Kidney (tissue), 14 donors: ENCODE data around the gene NEK1. TPM values are rescaled to one million over a fixed set of nuclear protein-coding genes. Genes with fewer than 3 reads are reported as not detected.
A peak's percentile ranks its signal among the peaks of the same experiment; 100 is the strongest.

Experiments
- DNase-seq, 5 donors: peaks; one replicate each; pipeline ENCODE4 v3.0.0-alpha.2; 2013 to 2020
- FAIRE-seq: peaks from 2 replicates; lab custom pipeline; 2012; peaks lifted over from hg19 to GRCh38; lab: Jason Lieb, UNC
- H3K27ac ChIP-seq, 2 donors: one replicate each; pipeline ENCODE4 v1.7.0; 2013; ENCODE audit warnings: low read depth in 2 of 2, low read length in 2 of 2, inconsistent platforms in 1 of 2
- H3K27me3 ChIP-seq: one replicate; pipeline ENCODE4 v1.7.1; 2013; ENCODE audit warnings: low read length, inconsistent platforms; ENCODE audit not compliant: control insufficient read depth, insufficient read depth
- H3K36me3 ChIP-seq, 3 donors: one replicate each; pipeline versions ENCODE4 v1.7.0 to v1.7.1; 2013; ENCODE audit warnings: low read length in 3 of 3, control low read depth in 1 of 3, inconsistent platforms in 1 of 3; ENCODE audit not compliant: insufficient read depth in 3 of 3, control insufficient read depth in 2 of 3
- H3K4me1 ChIP-seq, 3 donors: one replicate each; pipeline versions ENCODE4 v1.7.0 to v1.7.1; 2013; ENCODE audit warnings: low read length in 3 of 3, inconsistent platforms in 1 of 3, low read depth in 1 of 3; ENCODE audit not compliant: control insufficient read depth in 2 of 3, insufficient read depth in 2 of 3
- H3K4me3 ChIP-seq, 3 donors: one replicate each; pipeline versions ENCODE4 v1.7.0 to v1.8.1; 2013; ENCODE audit warnings: low read length in 3 of 3, control low read depth in 1 of 3, inconsistent platforms in 1 of 3
- H3K9ac ChIP-seq, 3 donors: one replicate each; pipeline versions ENCODE4 v1.7.0 to v1.7.1; 2013; ENCODE audit warnings: low read length in 3 of 3, control low read depth in 1 of 3, inconsistent platforms in 1 of 3
- H3K9me3 ChIP-seq, 3 donors: one replicate each; pipeline versions ENCODE4 v1.7.0 to v1.7.1; 2013; ENCODE audit warnings: low read length in 3 of 3, control low read depth in 1 of 3, inconsistent platforms in 1 of 3; ENCODE audit not compliant: control insufficient read depth in 2 of 3, insufficient read depth in 1 of 3
- CTCF ChIP-seq: IDR thresholded peaks from 3 replicates; pipeline ENCODE4 v1.5.1; 2012; ENCODE audit warnings: mild to moderate bottlenecking, moderate library complexity, borderline replicate concordance; ENCODE audit not compliant: insufficient read depth; ENCODE audit errors: extremely low read depth
- intact Hi-C: fragments of 100-400 bp; cut with DNase I; formaldehyde crosslinking; loops from one replicate; pipeline ENCODE4 v1.11.1; 2022
- polyA plus RNA-seq: library from polyadenylated mRNA; stranded (reverse); fragments of 350-450 nt; fragmentation: Illumina TruSeq; extraction: RNeasy Lipid Tissue Mini Kit (QIAGEN cat#74804); gene quantifications from one replicate; pipeline ENCODE4 v1.2.3, GENCODE V29; 2014; ENCODE audit warnings: low read depth, low replicate concordance; ENCODE audit not compliant: insufficient read depth
- total RNA-seq: library from RNA; stranded (reverse); fragmentation: NEBNext Ultra II Directional; extraction: Animal tissue kit (Norgen Biotek cat#: 25700); gene quantifications from one replicate; pipeline ENCODE4 v1.2.1, GENCODE V29; 2021
- donor health status: control.
- donor health status: control.
- donor health status: control.
- donor health status: control.
- donor health status: control.
- donor health status: DM: yes; HTN: yes; CAD: no.
- donor health status: Normal renal cell carcinoma (clear cell type).

The NEK1 gene
- total and polyA plus RNA-seq, 2 donors from 2014 or later: 5.6 to 15.3 TPM

DNA sequence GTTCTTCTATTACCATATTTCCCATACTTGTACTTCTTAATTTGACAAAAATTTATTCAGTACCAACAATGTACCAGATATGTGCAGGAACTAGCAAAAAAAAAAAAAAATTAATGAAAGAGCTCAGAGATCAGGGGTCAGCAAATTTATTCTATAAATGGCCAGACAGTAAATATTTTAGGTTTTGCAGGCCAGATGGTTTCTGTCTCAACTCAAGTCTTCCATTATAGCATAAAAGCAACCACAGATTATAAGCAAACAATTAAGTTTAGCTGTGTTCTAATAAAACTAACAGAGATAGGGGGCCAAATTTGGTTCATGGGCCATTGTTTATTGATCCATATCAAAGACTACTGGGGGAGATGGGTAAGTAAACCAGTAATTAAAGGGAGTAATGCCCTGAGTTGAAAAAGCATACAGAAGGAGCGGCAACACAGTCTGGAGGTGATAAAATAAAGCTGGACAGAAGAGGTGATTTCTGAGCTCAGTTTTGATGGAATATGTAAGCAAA is 19.3 kb downstream of the NEK1 start:
- Histone ChIP-seq H3K9ac (no peak overlapping the region), H3K4me3 (no peak overlapping the region), H3K27me3 (no peaks in the 10 kb centered on the region), H3K9me3 (no peaks in the 10 kb centered on the region), H3K27ac (no peak overlapping the region), H3K36me3 (peaks cover 0 to 3% (median 0%) of the 10 kb centered on the region in 3 donors), H3K4me1 (no peaks in the 10 kb centered on the region)
- TF ChIP-seq CTCF: no peak
- DNase-seq (peak in 2 of 5 donors; percentile 38 to 63), FAIRE-seq (no peak)
- intact Hi-C loops: no loop called here

- Histone ChIP-seq H3K9me3 (no peaks in the 10 kb centered on the region), H3K36me3 (peaks cover 0 to 5% (median 2%) of the 10 kb centered on the region in 3 donors), H3K4me1 (no peaks in the 10 kb centered on the region), H3K4me3 (no peak overlapping the region), H3K9ac (no peak overlapping the region), H3K27ac (no peak overlapping the region), H3K27me3 (no peaks in the 10 kb centered on the region)
- no peak for TF ChIP-seq CTCF
- DNase-seq: peak in 2 of 5 donors; percentile 48 to 76
- intact Hi-C loops: no loop called here
- FAIRE-seq: no peak
Measured at GRCh38 chr4:169583563-169583962, 28.8 kb downstream of the NEK1 start.

- Histone ChIP-seq H3K9me3 (no peaks in the 10 kb centered on the region), H3K9ac (no peak overlapping the region), H3K36me3 (peaks cover 0 to 5% (median 0%) of the 10 kb centered on the region in 3 donors), H3K27me3 (no peaks in the 10 kb centered on the region), H3K4me3 (no peak overlapping the region), H3K4me1 (no peaks in the 10 kb centered on the region), H3K27ac (no peak overlapping the region)
- no peak for DNase-seq
- intact Hi-C loops: no loop called here
- FAIRE-seq: no peak
- no peak for TF ChIP-seq CTCF
Measured at GRCh38 chr4:169582706-169583105, 29.7 kb downstream of the NEK1 start.

DNA sequence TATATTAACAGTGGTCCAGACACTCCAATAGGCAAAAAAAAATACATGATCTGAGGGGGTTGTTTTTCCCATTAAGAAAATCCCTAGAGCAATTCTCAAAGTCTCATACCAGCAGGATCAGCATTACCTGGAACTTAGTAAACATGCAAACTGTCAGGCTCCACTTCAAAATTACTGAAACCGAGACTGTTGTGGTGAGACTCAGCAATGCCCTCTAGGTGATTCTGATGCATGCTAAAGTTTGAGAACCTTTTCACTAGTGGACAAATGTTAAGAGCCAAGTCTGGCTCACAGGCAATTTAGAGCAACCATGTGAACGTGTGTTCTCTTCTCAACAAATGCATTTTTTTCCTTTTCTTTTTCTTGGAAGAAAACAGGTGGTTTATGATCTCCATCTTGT is 30.2 kb downstream of the NEK1 start:
- Histone ChIP-seq H3K9ac (no peak overlapping the region), H3K27me3 (no peaks in the 10 kb centered on the region), H3K9me3 (no peaks in the 10 kb centered on the region), H3K4me1 (no peaks in the 10 kb centered on the region), H3K36me3 (peaks cover 0 to 5% (median 0%) of the 10 kb centered on the region in 3 donors), H3K4me3 (no peak overlapping the region), H3K27ac (no peak overlapping the region)
- TF ChIP-seq CTCF: no peak
- no peak for DNase-seq
- no peak for FAIRE-seq
- intact Hi-C loops: no loop called here
